ENCODE measurements around the gene SNF8. TPM values are rescaled to one million over a fixed set of nuclear protein-coding genes. Genes with fewer than 3 reads are reported as not detected.

SNF8 gene
- total RNA-seq, 3 donors from 2014 or later, result 90.3 to 112 (median 101) TPM

GRCh38 chr17:48912476-48912875 lies 32.2 kb downstream of the SNF8 start:
- DNase-seq (no peak), ATAC-seq (no peak)
- Histone ChIP-seq H3K4me3 (no peak overlapping the region), H3K4me1 (ENCODE audit: low read depth) (peaks cover 18% of the 10 kb centered on the region), H3K9me3 (no peaks in the 10 kb centered on the region), H3K36me3 (ENCODE audit: low read depth) (no peaks in the 10 kb centered on the region)
- intact Hi-C loops (cut with DNase I, micrococcal nuclease), result no loop called here
- no peak for TF ChIP-seq CTCF (IDR thresholded peaks at IDR 0.05)

DNA sequence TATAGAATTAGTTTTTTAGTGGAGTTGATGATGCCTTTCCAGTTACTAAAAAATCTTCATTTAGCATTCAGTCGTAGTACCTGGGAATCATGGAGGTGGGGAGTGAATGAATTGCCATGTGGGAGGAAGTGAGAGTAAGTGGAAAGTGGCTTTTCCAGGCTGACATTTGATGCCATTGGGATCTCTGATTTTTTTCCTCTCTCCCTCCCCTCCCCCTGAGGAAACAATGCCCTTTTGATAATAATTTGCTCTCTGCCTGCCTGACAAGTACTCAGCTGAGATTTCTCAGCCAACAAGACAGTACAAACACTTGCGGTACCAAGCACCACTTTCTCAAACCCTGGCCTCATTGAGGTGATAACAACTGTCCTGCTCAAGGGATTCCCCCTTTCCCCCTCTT lies 34.3 kb downstream of the SNF8 start:
- no peak overlapping the region for H3K4me3 ChIP-seq
- H3K36me3 ChIP-seq (ENCODE audit: low read depth), result no peaks in the 10 kb centered on the region
- DNase-seq (no peak), ATAC-seq (no peak)
- no peaks in the 10 kb centered on the region for H3K9me3 ChIP-seq
- H3K4me1 ChIP-seq (ENCODE audit: low read depth), result peaks cover 19% of the 10 kb centered on the region
- no peak for TF ChIP-seq CTCF (IDR thresholded peaks at IDR 0.05)
- intact Hi-C loops (cut with DNase I, micrococcal nuclease), result no loop called here

- peaks cover 16% of the 10 kb centered on the region for H3K4me1 ChIP-seq (ENCODE audit: low read depth)
- no peak for DNase-seq
- TF ChIP-seq CTCF (IDR thresholded peaks at IDR 0.05), result no peak
- no peaks in the 10 kb centered on the region for H3K36me3 ChIP-seq (ENCODE audit: low read depth)
- no peaks in the 10 kb centered on the region for H3K9me3 ChIP-seq
- intact Hi-C loops (cut with DNase I, micrococcal nuclease), result no loop called here
- no peak for ATAC-seq
- H3K4me3 ChIP-seq, result no peak overlapping the region
Measured at GRCh38 chr17:48909783-48910182, 34.9 kb downstream of the SNF8 start.

GRCh38 chr17:48908853-48909394 lies 35.7 kb downstream of the SNF8 start:
- H3K9me3 ChIP-seq, result no peaks in the 10 kb centered on the region
- intact Hi-C loops (cut with DNase I, micrococcal nuclease), result no loop called here
- H3K4me3 ChIP-seq, result peak overlapping the region; percentile 94
- peak; percentile 78 to 92 (median 81) for DNase-seq
- peak; percentile 59 for ATAC-seq
- TF ChIP-seq CTCF (IDR thresholded peaks at IDR 0.05), result no peak
- H3K36me3 ChIP-seq (ENCODE audit: low read depth), result no peaks in the 10 kb centered on the region
- H3K4me1 ChIP-seq (ENCODE audit: low read depth), result peaks cover 16% of the 10 kb centered on the region

DNA sequence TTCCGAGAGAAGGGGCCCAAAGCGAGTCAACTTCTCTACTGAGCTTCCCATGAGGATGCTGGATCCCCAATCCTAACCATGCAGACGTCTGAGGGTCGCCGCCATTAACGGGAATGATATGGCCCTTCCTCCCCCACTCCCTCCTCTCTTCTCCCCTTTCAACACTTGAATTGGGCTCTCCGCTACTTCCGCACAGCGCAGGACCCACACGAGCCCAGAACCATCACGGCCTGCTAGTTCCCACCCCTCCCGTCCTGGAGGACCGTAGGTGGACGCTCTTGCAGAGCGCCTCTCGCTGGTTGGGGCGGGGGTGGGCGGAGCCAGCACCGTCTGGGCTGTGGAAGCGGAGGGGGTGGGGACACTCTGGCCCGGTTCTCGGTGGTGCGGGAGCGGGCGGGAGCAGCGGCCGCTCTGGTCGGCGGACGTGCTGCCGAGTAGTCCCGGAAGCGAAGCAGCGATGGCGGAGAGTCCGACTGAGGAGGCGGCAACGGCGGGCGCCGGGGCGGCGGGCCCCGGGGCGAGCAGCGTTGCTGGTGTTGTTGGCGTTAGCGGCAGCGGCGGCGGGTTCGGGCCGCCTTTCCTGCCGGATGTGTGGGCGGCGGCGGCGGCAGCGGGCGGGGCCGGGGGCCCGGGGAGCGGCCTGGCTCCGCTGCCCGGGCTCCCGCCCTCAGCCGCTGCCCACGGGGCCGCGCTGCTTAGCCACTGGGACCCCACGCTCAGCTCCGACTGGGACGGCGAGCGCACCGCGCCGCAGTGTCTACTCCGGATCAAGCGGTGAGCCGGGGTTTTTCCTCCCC lies 36.4 kb downstream of the SNF8 start, which contains the start of gene UBE2Z:
UBE2Z (plus strand) TSS at position 361 of the 797 bp plus-strand sequence; CDS start at position 458, 97 bp downstream.
- no peaks in the 10 kb centered on the region for H3K9me3 ChIP-seq
- no peaks in the 10 kb centered on the region for H3K36me3 ChIP-seq (ENCODE audit: low read depth)
- DNase-seq, result peak; percentile 93 to 96 (median 94)
- intact Hi-C loops (cut with DNase I, micrococcal nuclease), result no loop called here
- peaks cover 16% of the 10 kb centered on the region for H3K4me1 ChIP-seq (ENCODE audit: low read depth)
- peak; percentile 7 for TF ChIP-seq CTCF (IDR thresholded peaks at IDR 0.05)
- peak; percentile 98 for ATAC-seq
- H3K4me3 ChIP-seq, result peak within 1 kb of the TSS; percentile 94

Data from mucosa of descending colon (tissue), 3 donors.